ENCODE data around the gene HCK.

Gene HCK

GRCh38 chr20:32052090-32052777, at the start of gene HCK:
Gene HCK, plus strand, starts transcription at chr20:32052242.
- DNase-seq (ENCODE audit: low read depth in 2 of 2), result no peak

GRCh38 chr20:32003325-32003724, 48.7 kb upstream of the HCK start:
- DNase-seq (ENCODE audit: low read depth in 2 of 2), result no peak

GRCh38 chr20:32004963-32005362, 47.1 kb upstream of the HCK start:
- DNase-seq (ENCODE audit: low read depth in 2 of 2), result no peak

- DNase-seq (ENCODE audit: low read depth in 2 of 2), result no peak
These were observed 46.0 kb upstream of the HCK start for GRCh38 chr20:32006053-32006452.

GRCh38 chr20:32006841-32007786, 44.9 kb upstream of the HCK start:
- no peak for DNase-seq (ENCODE audit: low read depth in 2 of 2)

GRCh38 chr20:32007787-32008616, 44.0 kb upstream of the HCK start:
- no peak for DNase-seq (ENCODE audit: low read depth in 2 of 2)

GRCh38 chr20:32009564-32009963, 42.5 kb upstream of the HCK start:
- no peak for DNase-seq (ENCODE audit: low read depth in 2 of 2)

- no peak for DNase-seq (ENCODE audit: low read depth in 2 of 2)
These were observed 41.9 kb upstream of the HCK start, which contains the start of gene CCM2L for GRCh38 chr20:32010101-32010500. Gene CCM2L, plus strand, starts transcription at chr20:32010438. Its CDS starts 17 bp downstream, at chr20:32010455.

GRCh38 chr20:32010666-32011065, 41.4 kb upstream of the HCK start:
- DNase-seq (ENCODE audit: low read depth in 2 of 2), result no peak

GRCh38 chr20:32012159-32012688, 39.8 kb upstream of the HCK start:
- DNase-seq (ENCODE audit: low read depth in 2 of 2), result no peak

- DNase-seq (ENCODE audit: low read depth in 2 of 2), result no peak
These were observed 38.7 kb upstream of the HCK start for GRCh38 chr20:32013326-32013725.

GRCh38 chr20:32017711-32018251, 34.3 kb upstream of the HCK start:
- DNase-seq (ENCODE audit: low read depth in 2 of 2), result no peak

- DNase-seq (ENCODE audit: low read depth in 2 of 2), result peak in 1 of 2 donors; percentile 23
These were observed 33.5 kb upstream of the HCK start for GRCh38 chr20:32018269-32019155.

GRCh38 chr20:32019156-32019510, 32.9 kb upstream of the HCK start:
- DNase-seq (ENCODE audit: low read depth in 2 of 2), result no peak

- no peak for DNase-seq (ENCODE audit: low read depth in 2 of 2)
These were observed 32.2 kb upstream of the HCK start for GRCh38 chr20:32019563-32020463.

GRCh38 chr20:32021091-32021490, 31.0 kb upstream of the HCK start:
- no peak for DNase-seq (ENCODE audit: low read depth in 2 of 2)

GRCh38 chr20:32024683-32025295, 27.3 kb upstream of the HCK start:
- no peak for DNase-seq (ENCODE audit: low read depth in 2 of 2)

- no peak for DNase-seq (ENCODE audit: low read depth in 2 of 2)
These were observed 24.4 kb upstream of the HCK start for GRCh38 chr20:32027643-32028042.
